ENCODE measurements around the gene ETV3. TPM values are rescaled to one million over a fixed set of nuclear protein-coding genes. Genes with fewer than 3 reads are reported as not detected.

The ETV3 gene
- total RNA-seq, 1 experiment from 2014 or later: 7.1 TPM

DNA sequence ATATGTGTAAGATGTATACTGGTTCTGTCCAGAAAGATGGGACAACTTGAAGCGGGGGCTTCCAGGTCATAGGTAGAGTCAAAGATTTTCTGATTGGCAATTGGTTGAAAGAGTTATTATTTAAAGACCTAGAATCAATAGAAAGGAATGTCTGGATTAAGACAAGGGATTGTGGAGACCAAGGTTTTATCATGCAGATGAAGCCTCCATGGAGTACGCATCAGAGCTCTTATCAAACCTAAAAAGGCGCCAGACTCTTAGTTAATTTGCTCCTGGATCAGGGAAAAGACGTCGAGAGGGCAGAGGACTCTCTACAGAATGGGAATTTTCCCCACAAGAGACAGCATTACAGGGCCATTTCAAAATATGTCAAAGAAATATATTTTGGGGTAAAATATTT is 23.7 kb upstream of the ETV3 start:
- no peak for DNase-seq (ENCODE audit: low read depth)

DNA sequence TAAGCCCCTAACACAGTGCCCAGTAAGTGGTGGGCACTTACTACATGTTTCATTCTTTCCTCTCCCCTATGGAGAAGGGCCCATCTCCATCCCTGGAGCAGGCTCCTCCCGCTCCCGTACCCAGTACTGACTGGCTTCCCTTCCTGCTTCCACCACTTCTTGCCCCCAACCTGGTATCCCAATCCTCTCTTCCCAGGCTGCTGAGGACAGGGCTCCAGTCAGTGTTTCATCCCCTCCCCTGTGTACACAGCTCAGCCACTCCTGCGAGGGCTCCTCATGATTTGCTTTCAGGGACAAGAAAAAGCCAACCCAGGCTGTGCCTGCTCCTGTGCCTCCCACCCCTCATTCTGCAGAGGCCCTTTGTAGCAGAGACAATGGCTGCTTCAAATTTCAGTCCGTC is 20.8 kb upstream of the ETV3 start:
- DNase-seq (ENCODE audit: low read depth): no peak

DNA sequence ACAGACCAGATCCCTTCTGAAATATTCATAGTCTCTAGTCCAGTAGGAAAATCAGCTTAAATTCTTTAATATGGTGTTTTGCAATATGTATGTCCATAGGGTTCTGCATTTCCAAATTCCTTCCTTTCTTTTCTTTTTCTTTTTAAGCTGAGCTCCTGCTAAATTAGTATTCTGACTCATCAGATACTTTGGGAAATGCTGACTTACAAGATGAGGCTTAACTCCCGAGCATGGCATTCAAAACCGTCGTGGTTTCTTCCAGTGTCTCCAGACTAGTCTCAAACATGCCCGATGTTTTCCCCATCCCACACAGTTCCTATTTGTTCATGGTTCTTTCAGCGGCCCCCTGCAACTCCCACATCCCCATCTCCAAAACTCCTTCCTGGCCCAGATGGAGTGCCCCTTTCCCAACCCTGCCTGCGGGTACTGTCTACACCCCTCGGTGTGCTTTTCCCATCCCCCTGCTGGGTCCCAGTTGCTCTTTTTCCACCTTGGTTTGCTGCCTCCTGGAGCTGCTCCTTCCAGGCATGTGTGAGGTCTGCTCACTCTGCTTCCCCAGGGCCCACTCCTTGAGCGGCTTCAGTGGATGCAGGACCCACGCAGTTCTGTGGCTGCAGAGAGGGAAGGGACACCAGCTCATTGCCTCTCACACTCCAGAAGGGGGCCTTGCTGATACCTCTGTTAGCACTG is 19.5 kb upstream of the ETV3 start:
- DNase-seq (ENCODE audit: low read depth): no peak

GRCh38 chr1:157156058-157156541 is 17.9 kb upstream of the ETV3 start:
- DNase-seq (ENCODE audit: low read depth): peak; percentile 75

- DNase-seq (ENCODE audit: low read depth): peak; percentile 43
Observed at GRCh38 chr1:157155658-157156057, 17.5 kb upstream of the ETV3 start.

GRCh38 chr1:157154940-157155514 is 16.8 kb upstream of the ETV3 start:
- peak; percentile 77 for DNase-seq (ENCODE audit: low read depth)

- no peak for DNase-seq (ENCODE audit: low read depth)
Observed at GRCh38 chr1:157154291-157154690, 16.1 kb upstream of the ETV3 start.

- no peak for DNase-seq (ENCODE audit: low read depth)
Observed at GRCh38 chr1:157153746-157154145, 15.6 kb upstream of the ETV3 start.

DNA sequence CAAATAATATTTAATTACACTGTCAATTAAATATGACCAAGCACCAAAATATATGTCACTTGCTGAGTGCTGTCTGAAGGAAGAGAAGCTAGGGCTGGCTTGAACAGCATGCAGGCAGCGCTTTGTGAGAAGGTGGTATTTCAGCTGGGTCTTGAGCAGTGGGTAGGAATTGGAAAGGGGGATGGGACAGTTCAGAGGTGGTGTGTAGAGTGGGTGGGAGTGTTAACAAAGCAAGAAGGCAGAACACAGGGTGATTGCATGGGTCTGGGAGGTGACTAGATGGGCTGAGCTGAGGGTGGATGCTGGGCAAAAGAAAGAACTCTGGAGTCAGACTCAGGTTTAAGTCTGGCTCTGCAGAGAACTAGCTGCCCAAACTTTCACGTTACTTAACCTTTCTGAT is 14.3 kb upstream of the ETV3 start:
- DNase-seq (ENCODE audit: low read depth): no peak

DNA sequence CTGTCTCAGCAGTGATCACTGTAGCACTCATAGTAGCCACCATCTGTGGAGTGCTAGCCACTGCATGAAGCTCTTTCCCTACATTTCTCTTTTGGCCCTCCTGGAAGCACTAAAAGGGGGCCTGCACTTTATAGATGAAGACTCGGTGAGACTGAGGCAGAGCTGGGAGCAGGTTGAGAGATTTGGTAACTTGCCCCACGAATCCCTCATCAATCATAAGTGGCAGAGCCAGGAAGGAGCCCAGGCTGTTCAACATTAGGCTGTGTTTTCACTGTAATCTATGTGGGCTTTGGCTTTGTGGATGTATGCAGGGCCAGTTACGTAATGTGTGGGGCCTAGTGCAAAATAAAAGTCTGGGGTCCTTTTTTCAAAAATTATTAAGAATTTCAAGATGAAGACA is 13.3 kb upstream of the ETV3 start:
- no peak for DNase-seq (ENCODE audit: low read depth)

GRCh38 chr1:157151073-157151472 is 12.9 kb upstream of the ETV3 start:
- DNase-seq (ENCODE audit: low read depth): no peak

- no peak for DNase-seq (ENCODE audit: low read depth)
Observed at GRCh38 chr1:157150631-157151030, 12.4 kb upstream of the ETV3 start.

GRCh38 chr1:157147906-157148700 is 9.9 kb upstream of the ETV3 start:
- DNase-seq (ENCODE audit: low read depth): no peak

GRCh38 chr1:157147037-157147436 is 8.8 kb upstream of the ETV3 start:
- no peak for DNase-seq (ENCODE audit: low read depth)

- no peak for DNase-seq (ENCODE audit: low read depth)
Observed at GRCh38 chr1:157146244-157146643, 8.0 kb upstream of the ETV3 start.

DNA sequence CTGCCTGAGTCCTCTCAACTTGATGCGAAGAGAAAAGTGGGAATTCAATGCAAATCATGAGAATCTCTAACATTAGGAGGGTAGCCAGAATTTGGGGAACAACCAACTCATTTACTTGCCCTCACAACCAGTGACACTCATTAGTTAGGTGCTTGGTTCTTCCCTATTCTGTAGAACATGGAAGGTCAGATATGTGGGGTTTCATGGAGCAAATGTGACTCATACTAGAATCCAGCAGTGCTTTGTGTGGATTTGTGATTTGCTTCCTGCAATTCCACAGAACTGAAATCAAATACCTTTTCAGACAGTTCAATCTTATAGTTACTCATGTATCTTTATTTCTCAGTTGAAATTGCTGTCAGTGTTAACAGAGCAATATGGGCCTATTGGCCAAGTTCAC is 6.9 kb upstream of the ETV3 start:
- no peak for DNase-seq (ENCODE audit: low read depth)

- no peak for DNase-seq (ENCODE audit: low read depth)
Observed at GRCh38 chr1:157144509-157144908, 6.3 kb upstream of the ETV3 start.

DNA sequence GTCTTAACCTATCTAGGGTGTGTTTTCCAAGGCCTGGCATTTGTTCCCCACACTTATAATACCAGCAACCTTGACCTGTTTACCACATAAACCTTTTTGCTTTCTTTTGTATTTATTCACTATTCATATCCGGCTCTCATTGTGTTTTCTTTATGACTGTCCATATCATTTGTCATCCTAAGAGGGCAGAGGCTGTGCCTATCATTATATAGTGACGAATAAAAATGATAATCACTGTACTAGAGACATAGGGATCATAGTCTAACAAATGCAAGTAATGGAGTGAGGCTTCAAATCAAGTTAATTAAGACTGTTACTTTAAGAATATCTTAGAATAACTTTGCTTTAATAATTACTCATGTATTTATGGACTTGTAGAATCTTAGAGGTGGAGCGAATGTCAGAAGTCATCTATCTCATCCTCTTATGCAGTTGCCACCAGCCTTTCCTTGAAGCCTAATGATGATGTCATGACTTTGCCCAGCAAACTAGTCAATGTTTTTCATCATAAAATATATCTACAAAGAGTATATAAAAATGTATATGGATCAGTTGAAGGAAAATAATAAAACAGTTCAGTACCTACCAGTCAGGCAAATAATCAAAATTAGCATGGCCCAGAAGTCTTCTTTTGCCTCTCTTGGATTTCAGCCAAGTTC is 4.7 kb upstream of the ETV3 start:
- no peak for DNase-seq (ENCODE audit: low read depth)

GRCh38 chr1:157142201-157142600 is 4.0 kb upstream of the ETV3 start:
- no peak for DNase-seq (ENCODE audit: low read depth)

DNA sequence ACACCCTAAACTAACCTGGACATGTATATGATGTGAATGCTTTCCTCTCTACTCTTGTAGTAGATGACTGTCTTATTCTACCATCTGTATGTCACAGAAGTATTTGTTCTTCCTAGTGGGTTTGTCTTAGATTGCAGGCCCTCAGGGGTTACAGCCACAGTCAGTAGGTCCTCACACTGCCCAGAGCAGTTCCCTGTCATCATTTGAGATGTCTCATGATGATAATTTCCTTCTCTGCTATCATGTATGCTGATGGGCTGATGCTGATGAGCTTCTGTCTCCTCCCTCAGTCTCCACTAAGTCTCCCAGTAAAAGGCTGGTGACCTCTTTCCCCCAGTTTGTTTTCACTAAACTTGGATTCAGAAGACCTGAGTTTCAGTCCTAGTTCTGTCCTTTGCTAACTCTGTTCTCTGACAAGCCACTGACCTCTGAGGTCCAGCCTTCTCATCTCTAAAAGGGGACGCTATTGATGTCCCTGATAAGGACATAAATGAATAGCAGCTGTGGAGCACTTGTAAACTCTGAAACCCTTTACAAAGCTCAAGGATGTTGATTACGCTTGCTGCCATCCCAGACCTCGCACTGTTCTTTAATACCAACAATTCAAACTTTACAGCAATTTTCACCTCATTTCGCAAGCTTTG is 3.1 kb upstream of the ETV3 start:
- no peak for DNase-seq (ENCODE audit: low read depth)

DNA sequence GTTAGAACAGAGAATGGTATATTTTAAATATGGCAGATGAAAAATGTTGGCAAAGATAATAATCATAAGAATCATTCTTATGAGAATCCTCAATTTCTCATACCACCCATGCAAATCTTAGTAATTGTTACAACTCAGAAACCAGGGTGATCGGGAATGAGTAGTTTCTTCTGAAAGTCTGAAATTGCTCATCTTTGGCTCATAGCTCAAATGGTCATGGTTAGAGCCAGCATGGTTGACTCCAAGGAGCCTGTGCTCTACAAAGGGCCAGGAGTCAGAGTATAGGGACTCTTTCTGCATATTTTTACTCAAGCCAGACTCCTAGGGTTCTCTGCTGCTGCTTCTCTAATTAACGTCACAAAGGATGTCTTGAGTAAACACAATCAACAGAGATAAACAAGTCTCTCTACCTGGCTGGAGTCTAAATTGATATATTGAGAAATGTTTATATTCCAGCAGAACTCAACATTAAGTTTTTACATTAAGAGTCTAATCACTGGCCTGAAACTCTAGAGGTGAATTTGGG is 1.9 kb upstream of the ETV3 start:
- no peak for DNase-seq (ENCODE audit: low read depth)
